Gastrocnemius medialis (tissue), 4 donors: ENCODE measurements around the gene WRAP53.

ENCODE experiments used
- POLR2A ChIP-seq, 2 donors: fragments of 450-650 bp; IDR thresholded peaks; one replicate each; pipeline ENCODE4 v1.6.1; 2017; ENCODE audit warnings: antibody characterized with exemption in 2 of 2, mild to moderate bottlenecking in 2 of 2, moderate library complexity in 2 of 2
- TF ChIP-seq, protein P1 (sequence below), 5 experiments: fragments of 450-650 bp in 3 of 5; fragments of 200-600 bp in 2 of 5; sonication (generic) in 2 of 5; IDR thresholded peaks in 4 of 5; conservative IDR thresholded peaks in 1 of 5; 1 replicate in 4 of 5; 2 replicates in 1 of 5; pipeline ENCODE4 v1.5.1; 2016 to 2019; ENCODE audit warnings: antibody characterized with exemption in 5 of 5, mild to moderate bottlenecking in 3 of 5, moderate library complexity in 3 of 5

DNA sequence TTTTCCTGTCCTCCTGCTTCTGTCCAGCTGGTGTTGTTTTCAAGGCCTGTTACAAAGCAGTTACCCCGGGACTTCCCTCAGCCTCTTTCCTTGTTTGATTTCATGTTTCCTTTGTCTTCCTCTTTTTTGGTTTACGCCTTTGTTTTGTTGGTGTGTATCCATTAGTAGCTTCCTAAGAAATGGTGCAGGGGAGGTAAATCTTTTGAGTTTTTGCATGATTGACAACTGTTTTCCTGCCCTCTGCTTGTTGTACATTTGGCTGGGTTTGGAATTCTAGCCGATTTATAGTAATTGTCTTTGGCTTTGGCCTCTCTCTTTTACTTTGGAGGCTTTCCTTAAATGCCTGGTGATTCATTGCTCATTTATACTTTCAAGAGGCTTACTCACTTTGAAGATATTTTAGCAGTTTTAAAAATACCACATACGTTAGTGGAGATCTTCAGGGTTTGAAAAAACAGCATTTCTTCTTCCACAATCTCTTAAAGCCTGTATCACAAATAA, 62.1 kb downstream of the WRAP53 start:
- TF ChIP-seq POLR2A (IDR thresholded peaks at IDR 0.05) = no peak
- TF ChIP-seq, protein P1, sequence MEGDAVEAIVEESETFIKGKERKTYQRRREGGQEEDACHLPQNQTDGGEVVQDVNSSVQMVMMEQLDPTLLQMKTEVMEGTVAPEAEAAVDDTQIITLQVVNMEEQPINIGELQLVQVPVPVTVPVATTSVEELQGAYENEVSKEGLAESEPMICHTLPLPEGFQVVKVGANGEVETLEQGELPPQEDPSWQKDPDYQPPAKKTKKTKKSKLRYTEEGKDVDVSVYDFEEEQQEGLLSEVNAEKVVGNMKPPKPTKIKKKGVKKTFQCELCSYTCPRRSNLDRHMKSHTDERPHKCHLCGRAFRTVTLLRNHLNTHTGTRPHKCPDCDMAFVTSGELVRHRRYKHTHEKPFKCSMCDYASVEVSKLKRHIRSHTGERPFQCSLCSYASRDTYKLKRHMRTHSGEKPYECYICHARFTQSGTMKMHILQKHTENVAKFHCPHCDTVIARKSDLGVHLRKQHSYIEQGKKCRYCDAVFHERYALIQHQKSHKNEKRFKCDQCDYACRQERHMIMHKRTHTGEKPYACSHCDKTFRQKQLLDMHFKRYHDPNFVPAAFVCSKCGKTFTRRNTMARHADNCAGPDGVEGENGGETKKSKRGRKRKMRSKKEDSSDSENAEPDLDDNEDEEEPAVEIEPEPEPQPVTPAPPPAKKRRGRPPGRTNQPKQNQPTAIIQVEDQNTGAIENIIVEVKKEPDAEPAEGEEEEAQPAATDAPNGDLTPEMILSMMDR (IDR thresholded peaks at IDR 0.05 in 4 of 5, conservative IDR thresholded peaks at IDR 0.05 in 1 of 5) = no peak
